ENCODE data around the gene FCER2.
A peak's percentile ranks its signal among the peaks of the same experiment; 100 is the strongest.

Gene FCER2

DNA sequence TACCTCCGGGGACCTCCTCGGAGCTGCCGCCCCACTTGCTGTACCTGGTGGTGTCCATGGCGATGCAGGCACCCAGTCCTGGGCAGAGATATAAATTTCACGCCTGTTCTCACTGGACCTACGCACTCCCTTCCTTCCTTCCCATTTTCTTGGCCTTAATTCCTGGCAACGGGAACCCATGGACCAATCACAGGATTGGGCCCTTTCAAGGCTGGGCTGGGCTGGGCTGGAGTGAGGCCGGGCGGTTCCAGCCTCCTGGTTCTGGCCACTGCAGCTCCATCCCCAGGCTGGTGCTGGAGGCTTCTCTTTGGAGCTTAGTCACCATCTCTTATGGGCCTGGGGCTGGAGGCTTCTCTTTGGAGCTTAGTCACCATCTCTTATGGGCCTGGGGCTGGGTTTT, 30.1 kb upstream of the FCER2 start, which contains the start of gene CLEC4G:
Gene CLEC4G (minus strand): TSS at position 66 of the 400 bp plus-strand sequence. CDS start 8 bp downstream, at position 58.
- DNase-seq = no peak

DNA sequence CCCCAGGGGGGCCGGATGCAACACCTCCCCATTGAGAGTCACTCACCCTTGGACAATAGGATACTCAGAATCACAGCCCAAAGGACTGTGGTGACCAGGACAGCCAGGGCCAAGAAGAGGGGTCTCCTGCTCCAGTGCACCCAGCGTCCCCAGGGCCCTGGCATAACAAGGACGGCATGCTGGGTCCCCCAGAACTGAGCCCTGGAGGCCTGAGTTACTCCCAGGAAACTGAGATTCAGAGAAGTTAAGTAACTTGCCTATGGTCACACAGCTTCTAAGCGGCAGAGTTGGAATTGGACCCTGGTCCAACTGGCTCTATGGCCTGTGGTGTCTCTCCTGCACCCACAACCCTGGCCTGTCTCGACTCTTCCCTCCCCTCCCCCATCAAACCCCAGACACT, 29.7 kb upstream of the FCER2 start:
- no peak for DNase-seq

DNA sequence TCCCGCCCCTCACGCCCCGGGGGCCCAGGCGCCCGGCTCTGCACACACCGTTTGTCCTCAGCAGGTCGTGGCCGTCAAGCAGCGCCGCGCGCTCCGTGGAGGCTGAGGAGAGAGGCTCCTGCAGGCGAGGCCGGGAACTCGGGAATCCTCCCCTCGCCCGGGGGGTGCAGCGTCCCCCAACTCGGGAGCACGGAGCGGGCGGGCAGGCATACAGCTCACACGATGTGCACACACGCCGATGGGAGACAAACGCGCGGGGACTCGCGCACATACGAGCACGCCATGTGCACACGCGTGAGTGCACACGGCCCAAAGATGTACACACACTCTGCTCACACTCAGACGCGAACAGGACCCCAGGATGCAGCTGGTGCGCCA, 29.3 kb upstream of the FCER2 start:
- no peak for DNase-seq

DNA sequence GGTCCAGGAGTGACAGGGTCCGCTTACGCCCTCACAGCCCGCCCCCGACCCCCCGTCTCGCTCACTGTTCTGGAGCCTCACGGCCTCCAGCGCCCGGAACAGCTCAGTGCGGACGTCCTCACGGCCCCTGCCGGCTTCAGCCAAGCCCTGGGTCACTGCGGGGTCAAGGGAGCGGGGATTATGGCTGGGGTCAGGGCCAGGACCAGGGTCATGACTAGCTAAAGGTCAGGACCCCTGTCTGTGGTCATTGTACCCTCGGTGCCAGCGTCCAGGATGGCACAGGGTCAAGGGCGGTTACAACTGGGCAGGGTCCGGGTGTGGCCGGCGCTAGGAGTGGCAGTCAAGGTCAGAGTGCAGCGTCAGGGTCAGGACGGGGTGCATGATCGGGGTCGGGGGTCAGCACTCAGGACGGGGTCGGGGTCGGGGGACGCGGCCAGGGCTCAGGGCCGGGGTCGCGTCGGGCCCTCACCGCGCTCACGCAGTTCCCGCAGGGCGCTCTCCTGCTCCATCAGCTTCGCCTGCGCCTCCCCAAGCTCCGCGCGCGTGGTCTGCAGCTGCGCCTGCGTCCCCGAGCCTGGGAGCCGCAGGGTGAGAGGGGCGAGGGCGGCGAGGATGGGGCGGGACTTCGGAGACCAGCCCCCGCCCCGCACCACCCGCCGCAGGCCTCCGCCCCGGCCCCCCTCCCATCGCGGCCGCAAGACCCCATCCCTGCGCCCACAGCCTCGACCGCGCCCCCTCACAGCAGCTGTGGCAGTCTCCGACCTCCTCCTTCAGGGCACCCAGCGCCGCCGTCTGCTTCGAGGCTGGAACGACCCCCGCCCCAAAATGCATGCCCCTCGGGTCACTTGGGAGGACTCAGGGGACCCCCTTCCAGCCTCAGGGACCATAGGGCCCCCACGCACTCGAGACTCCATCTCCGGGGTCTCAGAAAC, 28.6 kb upstream of the FCER2 start:
- no peak for DNase-seq

GRCh38 chr19:7729831-7730285, 27.9 kb upstream of the FCER2 start:
- DNase-seq = no peak

GRCh38 chr19:7729211-7729610, 27.3 kb upstream of the FCER2 start:
- DNase-seq = no peak

DNA sequence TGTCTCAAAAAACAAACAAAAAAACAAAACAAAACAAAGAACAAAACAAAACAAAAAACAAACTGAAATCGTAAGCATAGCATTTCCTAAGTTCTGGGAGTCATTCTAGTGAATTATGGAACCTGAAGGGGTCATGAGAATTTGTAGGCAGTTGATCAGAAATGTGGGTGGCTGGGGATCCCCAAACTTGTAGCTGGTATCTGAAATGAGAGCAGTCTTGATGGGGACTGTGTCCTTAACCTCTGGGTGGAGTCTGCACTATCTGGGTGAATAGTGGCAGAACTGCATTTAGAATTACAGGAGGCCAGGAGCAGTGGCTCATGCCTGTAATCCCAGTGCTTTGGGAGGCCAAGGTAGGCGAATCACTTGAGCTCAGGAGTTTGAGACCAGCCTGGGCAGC, 23.9 kb upstream of the FCER2 start:
- DNase-seq = no peak

- DNase-seq = no peak
Observed at GRCh38 chr19:7722231-7722651, 20.3 kb upstream of the FCER2 start.

GRCh38 chr19:7720351-7720750, 18.4 kb upstream of the FCER2 start:
- no peak for DNase-seq

DNA sequence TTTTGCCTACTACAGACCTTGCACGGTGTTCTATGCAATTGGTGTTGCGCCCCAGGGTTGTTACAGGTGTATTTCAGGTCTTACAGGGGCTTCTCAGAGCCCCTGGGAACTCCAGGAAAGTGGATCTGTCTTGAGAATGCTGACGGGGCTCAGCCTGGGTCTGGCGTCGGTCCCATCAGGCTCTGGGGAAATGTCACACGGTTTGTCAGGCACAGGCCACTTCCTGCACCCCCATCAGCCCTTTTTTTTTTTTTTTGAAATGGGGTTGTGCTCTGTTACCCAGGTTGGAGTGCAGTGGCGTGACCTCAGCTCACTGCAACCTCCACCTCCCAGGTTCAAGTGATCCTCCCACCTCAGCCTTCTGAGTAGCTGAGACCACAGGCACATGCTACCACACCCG, 16.7 kb upstream of the FCER2 start:
- DNase-seq = no peak

DNA sequence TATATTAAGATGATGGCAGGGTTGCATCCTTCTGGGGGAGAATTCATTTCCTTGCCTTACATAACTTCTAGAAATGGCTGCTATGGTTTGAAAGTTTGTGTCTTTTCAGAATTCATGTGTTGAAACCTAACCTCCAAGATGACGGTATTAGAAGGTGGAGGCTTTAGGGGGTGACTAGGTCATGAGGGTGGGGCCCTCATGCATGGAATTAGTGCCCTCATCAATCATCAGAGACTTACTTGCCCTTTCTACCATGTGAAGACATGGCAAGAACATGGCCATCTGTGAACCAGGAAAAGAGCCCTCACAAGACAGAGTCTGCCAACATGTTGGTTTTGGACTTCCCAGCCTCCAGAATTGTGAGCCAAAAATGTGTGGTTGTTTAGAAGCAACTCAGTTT, 14.8 kb upstream of the FCER2 start:
- DNase-seq = no peak

DNA sequence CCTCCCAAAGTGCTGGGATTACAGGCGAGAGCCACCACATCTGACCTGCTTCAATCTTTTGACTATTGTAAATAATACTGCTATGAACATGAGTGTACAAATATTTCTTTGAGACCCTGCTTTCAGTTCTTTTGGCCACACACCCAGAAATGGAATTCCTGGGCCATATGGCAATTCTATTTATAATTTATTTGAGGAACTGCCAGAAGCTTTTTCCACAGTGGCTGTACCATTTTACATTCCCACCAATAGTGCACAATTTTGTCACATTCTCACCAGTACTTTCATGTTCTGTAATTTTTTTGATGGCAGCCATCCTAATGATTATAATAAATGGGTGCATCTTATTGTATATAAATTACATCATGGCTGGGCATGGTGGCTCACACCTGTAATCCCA, 13.7 kb upstream of the FCER2 start:
- no peak for DNase-seq

GRCh38 chr19:7710616-7711015, 8.7 kb upstream of the FCER2 start:
- DNase-seq = no peak

DNA sequence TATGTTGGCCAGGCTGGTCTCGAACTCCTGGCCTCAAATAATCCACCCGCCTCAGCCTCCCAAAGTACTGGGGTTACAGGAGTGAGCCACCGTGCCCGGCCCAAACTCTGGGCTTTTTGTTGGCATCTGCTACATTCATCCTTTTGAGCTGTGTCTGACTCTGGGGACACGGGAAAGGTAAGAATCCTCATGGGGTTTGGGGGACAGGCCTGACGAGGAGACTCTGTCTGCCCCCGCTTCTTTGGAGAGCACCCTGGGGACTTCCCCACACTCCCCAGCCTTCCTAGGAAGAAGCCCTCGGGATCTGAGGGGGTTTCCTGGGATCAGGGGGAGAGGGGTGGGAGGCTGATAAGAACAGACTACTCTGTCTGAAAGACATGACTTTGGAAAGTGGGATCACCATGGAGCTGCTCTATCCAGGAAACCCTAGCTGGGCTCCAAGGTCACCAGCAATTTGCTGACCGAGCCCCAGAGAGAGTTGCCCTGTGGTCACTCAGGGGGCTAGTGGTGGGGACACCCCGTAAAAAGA, 8.1 kb upstream of the FCER2 start:
- DNase-seq = no peak

GRCh38 chr19:7706955-7707456, 5.1 kb upstream of the FCER2 start:
- DNase-seq = no peak

DNA sequence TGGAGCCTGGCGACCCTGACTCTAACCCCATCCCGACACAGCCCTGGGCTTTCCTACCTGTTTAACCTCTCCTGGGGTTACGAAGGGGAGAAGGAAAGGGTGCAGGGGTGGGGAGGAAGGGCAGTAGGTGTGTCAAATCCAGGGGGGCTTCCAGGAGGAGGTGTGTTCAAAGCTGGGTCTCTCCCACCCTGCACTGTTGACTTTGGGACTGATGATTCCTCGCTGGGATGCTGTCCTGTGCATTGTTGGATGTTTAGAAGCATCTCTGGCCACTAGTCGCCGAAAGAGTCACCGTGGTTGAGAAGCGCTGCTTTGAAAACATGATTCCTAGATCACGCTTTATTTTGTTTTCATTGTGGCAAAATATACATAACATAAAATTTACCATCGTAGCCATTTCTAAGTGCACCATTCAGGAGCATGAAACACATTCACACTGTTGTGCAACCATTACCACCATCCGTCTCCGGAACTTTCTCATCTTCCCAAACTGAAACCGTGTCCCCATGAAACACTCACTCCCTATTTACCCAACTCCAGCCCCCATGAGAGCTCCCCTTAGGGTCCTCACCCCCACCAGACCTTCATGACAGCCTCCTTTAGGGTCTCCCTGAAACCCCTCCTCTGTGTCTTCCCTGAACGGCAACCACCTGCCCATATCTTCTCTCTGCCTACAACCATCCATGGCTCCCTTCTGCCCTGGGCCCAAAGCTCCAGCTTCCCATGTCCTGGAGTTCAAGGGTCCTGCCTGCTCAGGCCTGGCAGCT, 4.4 kb upstream of the FCER2 start:
- no peak for DNase-seq

- DNase-seq = peak; percentile 61
Observed at GRCh38 chr19:7705387-7706187, 3.7 kb upstream of the FCER2 start.

GRCh38 chr19:7704280-7705060, 2.5 kb upstream of the FCER2 start:
- no peak for DNase-seq

- no peak for DNase-seq
Observed at GRCh38 chr19:7703332-7703731, 1.4 kb upstream of the FCER2 start.

DNA sequence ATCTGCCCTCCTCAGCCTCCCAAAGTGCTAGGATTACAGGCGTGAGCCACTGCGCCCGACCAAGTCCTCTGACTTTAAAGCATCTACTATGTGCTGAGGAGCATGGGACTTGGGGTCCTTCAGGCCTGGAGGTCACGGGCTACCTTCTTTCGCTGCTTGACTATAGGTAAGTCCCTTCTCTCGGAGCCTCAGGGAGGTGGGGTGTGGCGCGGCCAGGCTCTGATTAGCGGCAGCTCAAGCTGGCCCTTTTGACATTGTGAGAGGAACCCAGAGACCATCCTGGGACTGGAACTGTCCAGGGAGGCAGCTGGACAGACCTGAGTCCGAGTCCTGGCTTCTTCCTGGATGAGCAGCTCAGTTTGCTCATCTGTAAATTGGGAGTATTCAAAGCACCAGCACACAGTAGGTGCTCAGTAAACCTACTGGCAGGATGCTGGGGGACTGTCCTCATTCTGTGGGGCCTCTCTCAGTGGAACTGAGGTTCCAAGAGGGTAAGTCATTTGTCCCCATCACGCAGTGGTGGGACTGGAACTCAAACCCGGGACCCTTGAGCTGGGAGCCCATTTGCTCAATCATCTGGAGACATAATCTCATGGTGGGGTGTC, 780 bp downstream of the FCER2 start:
- DNase-seq = no peak
